Measurements from ENCODE around the gene FAM110D. TPM values are rescaled to one million over a fixed set of nuclear protein-coding genes. Genes with fewer than 3 reads are reported as not detected.

FAM110D gene
- polyA plus RNA-seq, 4 donors = 0.32 to 3.1 (median 0.54) TPM; not detected in 1

- no peak overlapping the region for H3K27ac ChIP-seq (ENCODE audit: low read depth in 1 of 3, low read length in 2 of 3)
- H3K9me3 ChIP-seq (ENCODE audit: control insufficient read depth in 2 of 2, insufficient read depth in 1 of 2, low read depth in 1 of 2, low read length in 1 of 2) = no peaks in the 10 kb centered on the region
- no peak overlapping the region for H3K4me3 ChIP-seq (ENCODE audit: low read depth in 1 of 3, low read length in 3 of 3)
- peaks cover 0 to 12% (median 0%) of the 10 kb centered on the region in 3 donors for H3K4me1 ChIP-seq (ENCODE audit: control insufficient read depth in 3 of 3, insufficient read depth in 2 of 3, low read depth in 1 of 3, low read length in 2 of 3)
- H3K36me3 ChIP-seq (ENCODE audit: control insufficient read depth in 3 of 3, insufficient read depth in 2 of 3, low read depth in 1 of 3, low read length in 3 of 3) = no peaks in the 10 kb centered on the region
- 77 to 96% (median 85%) methylated on average over 5 of the region's 5 CpGs for WGBS, 3 donors
- peaks cover 4 to 53% (median 14%) of the 10 kb centered on the region in 3 donors for H3K27me3 ChIP-seq (ENCODE audit: control insufficient read depth in 3 of 3, insufficient read depth in 3 of 3, low read length in 3 of 3)
- no peak for DNase-seq
- no peak for FAIRE-seq
Observed at GRCh38 chr1:26158271-26158907, 490 bp upstream of the FAM110D start.

DNA sequence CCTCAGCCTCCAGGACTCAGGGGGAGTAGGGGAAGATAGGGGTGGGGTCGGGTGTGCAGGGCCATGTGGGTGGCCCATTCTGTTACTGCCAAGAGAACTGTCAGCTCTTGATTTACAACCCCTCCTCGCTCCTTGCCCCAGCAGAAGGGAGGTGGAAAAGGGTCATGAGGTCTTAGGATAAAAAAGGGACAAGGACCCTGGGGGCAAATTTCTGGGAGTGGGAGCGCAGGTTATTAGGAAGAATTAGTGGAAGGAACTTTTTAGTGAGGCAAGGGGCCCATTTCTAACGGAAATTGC lies 812 bp downstream of the FAM110D start:
- WGBS, 3 donors = 54 to 69% (median 64%) methylated on average over 4 of the region's 4 CpGs
- Histone ChIP-seq H3K4me1 (ENCODE audit: control insufficient read depth in 3 of 3, insufficient read depth in 2 of 3, low read depth in 1 of 3, low read length in 2 of 3) (peaks cover 0 to 20% (median 0%) of the 10 kb centered on the region in 3 donors), H3K4me3 (ENCODE audit: low read depth in 1 of 3, low read length in 3 of 3) (peak overlapping the region in 1 of 3 donors; percentile 10), H3K9me3 (ENCODE audit: control insufficient read depth in 2 of 2, insufficient read depth in 1 of 2, low read depth in 1 of 2, low read length in 1 of 2) (no peaks in the 10 kb centered on the region), H3K36me3 (ENCODE audit: control insufficient read depth in 3 of 3, insufficient read depth in 2 of 3, low read depth in 1 of 3, low read length in 3 of 3) (no peaks in the 10 kb centered on the region), H3K27ac (ENCODE audit: low read depth in 1 of 3, low read length in 2 of 3) (no peak overlapping the region), H3K27me3 (ENCODE audit: control insufficient read depth in 3 of 3, insufficient read depth in 3 of 3, low read length in 3 of 3) (peaks cover 4 to 59% (median 14%) of the 10 kb centered on the region in 3 donors)
- FAIRE-seq (no peak), DNase-seq (no peak)

DNA sequence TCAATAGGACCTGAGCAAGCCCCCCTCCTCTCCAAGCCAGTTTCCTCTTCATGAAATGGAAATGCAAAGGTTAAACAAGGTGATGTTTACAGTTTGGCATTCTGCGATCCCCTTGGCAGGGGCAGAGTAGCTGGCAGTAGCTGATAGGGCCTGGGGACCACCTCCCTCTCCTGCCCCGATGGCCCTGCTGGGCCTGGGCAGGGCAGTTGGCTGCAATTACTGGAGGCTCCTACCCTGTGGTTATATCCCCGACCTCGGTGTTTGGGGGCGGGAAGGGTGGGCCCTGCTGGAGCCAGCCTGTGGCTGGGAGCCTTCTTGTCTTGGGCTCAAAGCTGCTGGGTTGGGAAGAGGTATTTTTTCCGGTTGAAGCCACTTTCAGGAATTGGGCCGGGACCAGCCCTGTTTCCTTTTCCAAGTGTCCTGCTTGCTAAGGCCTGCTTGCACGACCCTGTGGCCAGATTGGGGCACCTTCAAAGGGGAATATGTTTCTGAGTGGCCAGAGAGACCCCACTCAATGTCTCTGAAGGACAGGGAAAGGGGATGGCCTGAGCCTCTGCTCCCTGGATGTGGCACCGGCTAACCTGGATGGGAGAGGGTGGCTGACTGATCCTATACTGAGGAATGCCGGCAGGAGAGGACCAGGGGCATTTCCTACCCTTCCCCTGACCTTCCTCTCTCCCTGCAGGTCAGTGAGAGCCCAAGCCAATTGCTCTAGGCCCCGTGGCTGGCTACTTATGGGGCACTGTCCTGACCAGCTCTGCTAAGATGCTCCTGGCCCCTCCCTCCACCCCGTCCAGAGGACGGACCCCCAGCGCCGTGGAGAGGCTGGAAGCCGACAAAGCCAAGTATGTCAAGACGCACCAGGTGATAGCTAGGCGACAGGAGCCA lies 1.9 kb downstream of the FAM110D start:
- Histone ChIP-seq H3K36me3 (ENCODE audit: control insufficient read depth in 3 of 3, insufficient read depth in 2 of 3, low read depth in 1 of 3, low read length in 3 of 3) (no peaks in the 10 kb centered on the region), H3K9me3 (ENCODE audit: control insufficient read depth in 2 of 2, insufficient read depth in 1 of 2, low read depth in 1 of 2, low read length in 1 of 2) (no peaks in the 10 kb centered on the region), H3K4me1 (ENCODE audit: control insufficient read depth in 3 of 3, insufficient read depth in 2 of 3, low read depth in 1 of 3, low read length in 2 of 3) (peaks cover 0 to 20% (median 0%) of the 10 kb centered on the region in 3 donors), H3K27ac (ENCODE audit: low read depth in 1 of 3, low read length in 2 of 3) (no peak overlapping the region), H3K27me3 (ENCODE audit: control insufficient read depth in 3 of 3, insufficient read depth in 3 of 3, low read length in 3 of 3) (peaks cover 4 to 51% (median 10%) of the 10 kb centered on the region in 3 donors), H3K4me3 (ENCODE audit: low read depth in 1 of 3, low read length in 3 of 3) (peak overlapping the region in 2 of 3 donors; percentile 40 to 49)
- no peak for DNase-seq
- no peak for FAIRE-seq
- WGBS, 3 donors = 44 to 61% (median 56%) methylated on average over 18 of the region's 18 CpGs

- 1 to 3% (median 2%) methylated on average over 89 to 98 of the region's 98 CpGs for WGBS, 3 donors
- DNase-seq = peak; percentile 23 to 81
- Histone ChIP-seq H3K27ac (ENCODE audit: low read depth in 1 of 3, low read length in 2 of 3) (no peak overlapping the region), H3K4me1 (ENCODE audit: control insufficient read depth in 3 of 3, insufficient read depth in 2 of 3, low read depth in 1 of 3, low read length in 2 of 3) (peaks cover 0 to 20% (median 0%) of the 10 kb centered on the region in 3 donors), H3K27me3 (ENCODE audit: control insufficient read depth in 3 of 3, insufficient read depth in 3 of 3, low read length in 3 of 3) (peaks cover 4 to 43% (median 8%) of the 10 kb centered on the region in 3 donors), H3K9me3 (ENCODE audit: control insufficient read depth in 2 of 2, insufficient read depth in 1 of 2, low read depth in 1 of 2, low read length in 1 of 2) (no peaks in the 10 kb centered on the region), H3K4me3 (ENCODE audit: low read depth in 1 of 3, low read length in 3 of 3) (peak overlapping the region; percentile 33 to 49 (median 40)), H3K36me3 (ENCODE audit: control insufficient read depth in 3 of 3, insufficient read depth in 2 of 3, low read depth in 1 of 3, low read length in 3 of 3) (no peaks in the 10 kb centered on the region)
- FAIRE-seq = no peak
Observed at GRCh38 chr1:26161415-26162219, 2.7 kb downstream of the FAM110D start.

DNA sequence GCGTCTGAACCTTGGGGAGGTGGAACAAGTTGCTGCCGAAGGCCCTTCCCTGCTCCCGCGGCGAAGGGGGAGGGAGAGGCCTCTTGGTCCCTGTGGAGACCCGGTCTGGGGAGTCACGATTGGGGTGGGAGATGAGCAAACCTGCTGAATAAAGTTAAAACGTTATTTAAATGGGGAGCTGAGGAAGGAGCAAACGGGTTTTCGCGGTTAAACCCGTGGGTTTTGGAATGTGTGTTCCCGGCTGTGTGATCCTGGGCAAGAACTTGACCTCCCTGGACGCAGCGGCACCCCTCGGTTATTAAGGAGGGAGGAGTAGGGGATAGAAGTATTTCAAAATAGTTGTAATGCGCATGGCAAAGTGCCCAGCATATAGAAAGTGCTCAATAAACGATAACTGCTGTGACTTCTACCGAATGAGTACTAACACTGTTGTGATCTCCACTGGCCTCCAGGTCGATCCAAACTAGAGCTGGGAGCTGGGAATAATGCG lies 3.4 kb downstream of the FAM110D start:
- no peak for FAIRE-seq
- H3K4me3 ChIP-seq (ENCODE audit: low read depth in 1 of 3, low read length in 3 of 3) = peak overlapping the region in 2 of 3 donors; percentile 33 to 49

DNA sequence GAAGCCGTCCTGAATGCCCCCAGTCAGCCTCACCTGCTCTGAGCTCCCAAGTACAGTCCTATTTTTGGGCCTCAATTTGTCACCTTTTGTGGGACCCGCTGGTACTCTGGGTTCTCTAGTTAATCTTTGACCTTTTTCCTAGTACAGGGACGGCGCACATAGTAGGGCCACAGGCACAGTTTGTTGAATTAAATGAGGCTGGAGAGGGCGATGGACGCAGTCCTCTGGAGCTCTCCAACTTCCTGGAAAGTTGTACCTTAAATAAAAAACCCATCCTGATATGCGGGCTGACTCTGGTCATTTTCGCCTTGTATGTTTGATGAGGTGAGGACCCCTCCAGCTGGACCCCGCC lies 4.8 kb downstream of the FAM110D start:
- no peaks in the 10 kb centered on the region for H3K36me3 ChIP-seq (ENCODE audit: control insufficient read depth in 3 of 3, insufficient read depth in 2 of 3, low read depth in 1 of 3, low read length in 3 of 3)
- H3K4me1 ChIP-seq (ENCODE audit: control insufficient read depth in 3 of 3, insufficient read depth in 2 of 3, low read depth in 1 of 3, low read length in 2 of 3) = peaks cover 0 to 21% (median 0%) of the 10 kb centered on the region in 3 donors
- DNase-seq (no peak), FAIRE-seq (no peak)
- WGBS, 3 donors = 23 to 47% (median 43%) methylated on average over 9 of the region's 9 CpGs
- H3K9me3 ChIP-seq (ENCODE audit: control insufficient read depth in 2 of 2, insufficient read depth in 1 of 2, low read depth in 1 of 2, low read length in 1 of 2) = no peaks in the 10 kb centered on the region
- peaks cover 4 to 34% (median 8%) of the 10 kb centered on the region in 3 donors for H3K27me3 ChIP-seq (ENCODE audit: control insufficient read depth in 3 of 3, insufficient read depth in 3 of 3, low read length in 3 of 3)
- no peak overlapping the region for H3K27ac ChIP-seq (ENCODE audit: low read depth in 1 of 3, low read length in 2 of 3)
- peak overlapping the region in 2 of 3 donors; percentile 28 to 51 for H3K4me3 ChIP-seq (ENCODE audit: low read depth in 1 of 3, low read length in 3 of 3)

More for the DNA sequence above, 3.4 kb downstream of the FAM110D start:
- Histone ChIP-seq H3K27ac (ENCODE audit: low read depth in 1 of 3, low read length in 2 of 3) (no peak overlapping the region), H3K4me1 (ENCODE audit: control insufficient read depth in 3 of 3, insufficient read depth in 2 of 3, low read depth in 1 of 3, low read length in 2 of 3) (peaks cover 0 to 20% (median 0%) of the 10 kb centered on the region in 3 donors), H3K9me3 (ENCODE audit: control insufficient read depth in 2 of 2, insufficient read depth in 1 of 2, low read depth in 1 of 2, low read length in 1 of 2) (no peaks in the 10 kb centered on the region), H3K27me3 (ENCODE audit: control insufficient read depth in 3 of 3, insufficient read depth in 3 of 3, low read length in 3 of 3) (peaks cover 4 to 41% (median 8%) of the 10 kb centered on the region in 3 donors), H3K36me3 (ENCODE audit: control insufficient read depth in 3 of 3, insufficient read depth in 2 of 3, low read depth in 1 of 3, low read length in 3 of 3) (no peaks in the 10 kb centered on the region)
- DNase-seq = no peak
- WGBS, 3 donors = 18 to 30% (median 24%) methylated on average over 21 of the region's 21 CpGs

DNA sequence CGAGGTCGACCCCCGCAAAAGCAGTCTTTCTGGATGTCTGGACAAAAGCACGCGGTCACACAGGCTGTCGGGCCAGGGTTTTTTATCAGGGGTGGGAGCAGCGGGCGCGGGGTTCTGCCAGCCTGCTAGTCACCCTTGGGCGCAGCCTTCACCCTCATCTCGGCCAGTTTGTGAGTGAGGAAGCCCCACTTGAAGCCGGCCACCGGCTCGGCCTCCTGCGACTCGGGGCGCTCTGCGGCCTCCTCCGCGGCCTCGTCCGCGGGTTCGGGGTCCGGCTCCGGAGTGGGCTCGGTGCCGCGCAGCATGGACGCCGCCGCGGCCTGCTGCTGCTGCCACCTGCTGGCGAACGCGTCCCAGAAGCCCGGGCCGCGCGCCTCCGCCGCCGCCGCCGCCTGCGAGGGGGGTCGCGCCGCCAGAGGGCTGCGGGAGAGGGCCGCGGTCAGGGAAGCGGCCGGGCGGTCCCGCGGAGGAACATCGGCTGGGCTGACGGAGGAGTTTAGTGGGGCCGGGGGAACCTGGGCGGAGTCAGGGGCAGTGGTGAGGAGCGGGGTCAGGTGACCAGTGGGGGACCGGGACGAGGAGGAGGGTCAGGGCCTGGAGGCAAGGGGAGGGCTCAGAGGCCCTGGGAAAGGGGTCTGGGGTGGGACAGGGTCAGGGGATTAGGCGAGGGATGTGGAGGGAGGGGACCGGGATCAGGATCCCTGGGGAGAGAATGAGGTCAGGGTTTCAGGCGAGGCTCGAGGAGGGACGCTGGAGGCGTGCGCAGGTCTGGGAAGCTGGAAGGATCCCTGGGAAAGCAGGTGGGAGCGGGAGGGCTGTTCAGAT lies 5.4 kb downstream of the FAM110D start:
- H3K4me3 ChIP-seq (ENCODE audit: low read depth in 1 of 3, low read length in 3 of 3) = peak overlapping the region in 2 of 3 donors; percentile 28 to 51
- FAIRE-seq = no peak
- peaks cover 0 to 27% (median 0%) of the 10 kb centered on the region in 3 donors for H3K4me1 ChIP-seq (ENCODE audit: control insufficient read depth in 3 of 3, insufficient read depth in 2 of 3, low read depth in 1 of 3, low read length in 2 of 3)
- H3K9me3 ChIP-seq (ENCODE audit: control insufficient read depth in 2 of 2, insufficient read depth in 1 of 2, low read depth in 1 of 2, low read length in 1 of 2) = no peaks in the 10 kb centered on the region
- H3K36me3 ChIP-seq (ENCODE audit: control insufficient read depth in 3 of 3, insufficient read depth in 2 of 3, low read depth in 1 of 3, low read length in 3 of 3) = no peaks in the 10 kb centered on the region
- H3K27ac ChIP-seq (ENCODE audit: low read depth in 1 of 3, low read length in 2 of 3) = no peak overlapping the region
- 3 to 9% (median 6%) methylated on average over 65 to 72 of the region's 72 CpGs for WGBS, 3 donors
- peak; percentile 10 to 77 for DNase-seq
- H3K27me3 ChIP-seq (ENCODE audit: control insufficient read depth in 3 of 3, insufficient read depth in 3 of 3, low read length in 3 of 3) = peaks cover 4 to 34% (median 8%) of the 10 kb centered on the region in 3 donors
